HL-60 (cell line): ENCODE data around the gene KIFC3.

ENCODE experiments used
- POLR2AphosphoS5 ChIP-seq: IDR thresholded peaks from 2 replicates; pipeline ENCODE4 v1.6.1; 2012; ENCODE audit warnings: low read depth
- TF ChIP-seq, protein P1 (sequence below): IDR thresholded peaks from one replicate; pipeline ENCODE4 v1.5.1; 2011; ENCODE audit warnings: low read length, control low read depth, inconsistent platforms; ENCODE audit not compliant: insufficient read depth

DNA sequence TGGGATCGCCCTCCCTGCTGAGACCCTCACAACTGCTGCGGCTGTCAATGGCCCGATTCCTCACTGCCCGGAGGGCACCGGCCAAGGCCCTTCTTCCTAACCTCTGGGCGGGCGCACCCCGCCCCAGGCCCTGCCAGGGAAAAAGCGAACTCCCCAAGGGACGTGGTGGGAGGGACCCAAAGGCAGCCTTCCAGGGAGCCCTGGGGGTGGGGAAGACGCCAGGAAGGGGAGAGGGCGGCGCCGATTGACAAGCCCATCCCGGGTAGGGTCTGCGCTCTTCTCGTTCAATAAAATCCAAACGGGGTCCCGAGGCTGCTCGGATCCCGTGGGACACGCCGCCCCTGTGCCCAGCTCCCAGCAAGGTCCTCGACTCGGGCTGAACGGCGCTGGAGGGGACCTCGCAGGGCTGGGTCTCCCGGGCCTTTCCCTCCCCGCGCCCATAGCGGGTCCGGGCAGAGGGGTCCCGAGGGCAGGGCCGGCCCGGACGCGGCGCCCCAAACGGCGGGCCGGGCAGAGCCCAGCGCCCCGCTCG, 416 bp downstream of the KIFC3 start:
- TF ChIP-seq POLR2AphosphoS5 = no peak
- TF ChIP-seq, protein P1, sequence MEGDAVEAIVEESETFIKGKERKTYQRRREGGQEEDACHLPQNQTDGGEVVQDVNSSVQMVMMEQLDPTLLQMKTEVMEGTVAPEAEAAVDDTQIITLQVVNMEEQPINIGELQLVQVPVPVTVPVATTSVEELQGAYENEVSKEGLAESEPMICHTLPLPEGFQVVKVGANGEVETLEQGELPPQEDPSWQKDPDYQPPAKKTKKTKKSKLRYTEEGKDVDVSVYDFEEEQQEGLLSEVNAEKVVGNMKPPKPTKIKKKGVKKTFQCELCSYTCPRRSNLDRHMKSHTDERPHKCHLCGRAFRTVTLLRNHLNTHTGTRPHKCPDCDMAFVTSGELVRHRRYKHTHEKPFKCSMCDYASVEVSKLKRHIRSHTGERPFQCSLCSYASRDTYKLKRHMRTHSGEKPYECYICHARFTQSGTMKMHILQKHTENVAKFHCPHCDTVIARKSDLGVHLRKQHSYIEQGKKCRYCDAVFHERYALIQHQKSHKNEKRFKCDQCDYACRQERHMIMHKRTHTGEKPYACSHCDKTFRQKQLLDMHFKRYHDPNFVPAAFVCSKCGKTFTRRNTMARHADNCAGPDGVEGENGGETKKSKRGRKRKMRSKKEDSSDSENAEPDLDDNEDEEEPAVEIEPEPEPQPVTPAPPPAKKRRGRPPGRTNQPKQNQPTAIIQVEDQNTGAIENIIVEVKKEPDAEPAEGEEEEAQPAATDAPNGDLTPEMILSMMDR = no peak
